ENCODE data around the gene TTC7B. TPM values are rescaled to one million over a fixed set of nuclear protein-coding genes. Genes with fewer than 3 reads are reported as not detected.

Gene TTC7B
- total RNA-seq, 1 experiment from 2014 or later: 70.6 TPM

GRCh38 chr14:90560991-90561390 lies 255.2 kb downstream of the TTC7B start (continued):
- TF ChIP-seq CBX3 (IDR thresholded peaks at IDR 0.05; ENCODE audit: low read depth) (no peak), REST (IDR thresholded peaks at IDR 0.05; ENCODE audit: low read depth) (no peak), FOSL1 (IDR thresholded peaks at IDR 0.05; ENCODE audit: low read depth) (no peak), JUND (IDR thresholded peaks at IDR 0.05) (no peak)

DNA sequence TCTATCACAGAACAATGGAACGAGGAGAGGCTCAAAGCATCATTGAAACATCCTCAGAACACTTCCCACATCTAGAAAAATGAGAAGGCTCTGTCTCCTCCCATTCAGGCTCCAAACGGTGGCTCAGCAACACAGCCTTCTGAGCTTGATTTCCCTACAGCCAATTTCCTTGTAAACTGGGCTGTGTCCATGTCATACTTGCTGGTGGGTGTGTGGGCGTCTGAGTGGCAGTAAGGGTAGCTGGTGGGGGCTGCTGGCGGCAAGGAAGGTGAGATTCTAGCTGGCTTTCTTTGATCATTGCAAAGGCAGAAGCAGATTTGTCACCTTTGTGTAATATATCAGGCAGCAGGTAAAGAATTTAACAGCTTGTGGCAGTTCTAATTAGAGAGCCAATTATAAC lies 255.7 kb downstream of the TTC7B start:
- no peaks in the 10 kb centered on the region for H4K20me1 ChIP-seq (ENCODE audit: insufficient read depth)
- ChIA-PET RAD21 (ENCODE audit: low non-redundant PET in 1 of 2, low total read pairs in 2 of 2, uncharacterized antibody in 2 of 2, unreplicated experiment in 2 of 2) (no interaction called here), CTCF (no interaction called here), POLR2A (no interaction called here)
- H3K4me3 ChIP-seq (replicated peaks in 1 of 2; ENCODE audit: low read depth in 1 of 2, low read length in 2 of 2): no peak overlapping the region
- no peak overlapping the region for H2AFZ ChIP-seq (ENCODE audit: low read depth, low read length, poor library complexity, severe bottlenecking)
- no peaks in the 10 kb centered on the region for H3K4me1 ChIP-seq (ENCODE audit: control insufficient read depth in 1 of 2, insufficient read depth in 2 of 2, low read length in 2 of 2)
- intact Hi-C loops (cut with micrococcal nuclease): no loop called here
- no peaks in the 10 kb centered on the region for H3K79me2 ChIP-seq (ENCODE audit: insufficient read depth, low read length)
- no peak overlapping the region for H3K4me2 ChIP-seq (ENCODE audit: low read length)
- no peaks in the 10 kb centered on the region for H3K9me2 ChIP-seq (ENCODE audit: insufficient read depth)
- no TSS peak for BruUV-seq (replicated peaks)
- H3K36me3 ChIP-seq (ENCODE audit: control insufficient read depth in 1 of 2, insufficient read depth in 2 of 2, low read length in 2 of 2): no peaks in the 10 kb centered on the region
- no peak for TF ChIP-seq POLR2AphosphoS5 (IDR thresholded peaks at IDR 0.05; ENCODE audit: low read depth, low read length)
- no peak for TF ChIP-seq SIN3A (IDR thresholded peaks at IDR 0.05; ENCODE audit: low read depth)
- TF ChIP-seq YY1 (IDR thresholded peaks at IDR 0.05; ENCODE audit: extremely low read depth, insufficient replicate concordance, low read depth, low read length): no peak
- no peak for TF ChIP-seq REST (IDR thresholded peaks at IDR 0.05; ENCODE audit: low read depth)
- no peak for TF ChIP-seq ATF3 (IDR thresholded peaks at IDR 0.05)
- TF ChIP-seq ZFX (IDR thresholded peaks at IDR 0.05): no peak
- TF ChIP-seq, protein P1, sequence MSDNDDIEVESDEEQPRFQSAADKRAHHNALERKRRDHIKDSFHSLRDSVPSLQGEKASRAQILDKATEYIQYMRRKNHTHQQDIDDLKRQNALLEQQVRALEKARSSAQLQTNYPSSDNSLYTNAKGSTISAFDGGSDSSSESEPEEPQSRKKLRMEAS (IDR thresholded peaks at IDR 0.05): no peak
- no peak for TF ChIP-seq POLR2A (IDR thresholded peaks at IDR 0.05; ENCODE audit: borderline replicate concordance, extremely low read depth, insufficient read depth, insufficient read length)
- no peak for TF ChIP-seq EZH2 (IDR thresholded peaks at IDR 0.05)
- TF ChIP-seq, protein P2, sequence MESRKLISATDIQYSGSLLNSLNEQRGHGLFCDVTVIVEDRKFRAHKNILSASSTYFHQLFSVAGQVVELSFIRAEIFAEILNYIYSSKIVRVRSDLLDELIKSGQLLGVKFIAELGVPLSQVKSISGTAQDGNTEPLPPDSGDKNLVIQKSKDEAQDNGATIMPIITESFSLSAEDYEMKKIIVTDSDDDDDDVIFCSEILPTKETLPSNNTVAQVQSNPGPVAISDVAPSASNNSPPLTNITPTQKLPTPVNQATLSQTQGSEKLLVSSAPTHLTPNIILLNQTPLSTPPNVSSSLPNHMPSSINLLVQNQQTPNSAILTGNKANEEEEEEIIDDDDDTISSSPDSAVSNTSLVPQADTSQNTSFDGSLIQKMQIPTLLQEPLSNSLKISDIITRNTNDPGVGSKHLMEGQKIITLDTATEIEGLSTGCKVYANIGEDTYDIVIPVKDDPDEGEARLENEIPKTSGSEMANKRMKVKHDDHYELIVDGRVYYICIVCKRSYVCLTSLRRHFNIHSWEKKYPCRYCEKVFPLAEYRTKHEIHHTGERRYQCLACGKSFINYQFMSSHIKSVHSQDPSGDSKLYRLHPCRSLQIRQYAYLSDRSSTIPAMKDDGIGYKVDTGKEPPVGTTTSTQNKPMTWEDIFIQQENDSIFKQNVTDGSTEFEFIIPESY (IDR thresholded peaks at IDR 0.05; ENCODE audit: extremely low read depth, insufficient replicate concordance, low read length): no peak
- no peaks in the 10 kb centered on the region for H3K27me3 ChIP-seq (ENCODE audit: insufficient read depth, low read length)
- H3K9me3 ChIP-seq (ENCODE audit: control insufficient read depth in 1 of 2, insufficient read depth in 1 of 2, low read depth in 1 of 2, low read length in 2 of 2): no peaks in the 10 kb centered on the region
- ATAC-seq (no peak), DNase-seq (ENCODE audit: low read depth, low spot score) (no peak)
- H3K9ac ChIP-seq (ENCODE audit: low read length): no peak overlapping the region
- H3K27ac ChIP-seq (ENCODE audit: low read depth, low read length): no peak overlapping the region
